ENCODE measurements around the gene FIGLA.

DNA sequence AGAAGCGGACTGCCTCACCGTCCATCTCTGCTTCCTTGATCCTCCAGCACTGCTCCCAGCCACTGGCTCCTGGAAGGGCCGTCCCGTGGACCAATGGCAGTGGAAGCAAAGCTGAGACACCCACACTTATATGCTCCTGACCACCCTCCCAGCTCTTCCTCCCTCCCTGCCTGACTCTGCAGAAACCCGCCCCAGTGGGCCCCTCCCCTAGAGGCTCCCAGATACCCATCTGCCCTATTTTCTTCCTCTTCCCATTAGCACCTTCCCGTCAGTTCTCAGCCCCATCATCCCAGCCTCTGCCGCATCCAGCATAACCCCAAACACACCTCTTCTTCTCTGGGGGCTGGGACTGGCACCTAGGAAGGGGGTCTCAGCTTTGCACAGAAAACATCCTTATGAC is 30.1 kb upstream of the FIGLA start, which contains the start of gene CLEC4F:
- no peak for TF ChIP-seq CTCF (IDR thresholded peaks at IDR 0.05)
- no peak for TF ChIP-seq POLR2A (IDR thresholded peaks at IDR 0.05)
